Activated T-cell treated with anti-CD3 and anti-CD28 coated beads, Interleukin-2, amount 50 U/mL, for 24 hours (primary cell): ENCODE data around the gene KIF14.
A peak's percentile ranks its signal among the peaks of the same experiment; 100 is the strongest.

Experiments used
- DNase-seq: peaks from one replicate; pipeline ENCODE4 v3.0.0-alpha.2; 2020
- H3K27ac Mint-ChIP-seq: 2 replicates; pipeline ENCODE4 v1.8.0; 2020; ENCODE audit warnings: mild to moderate bottlenecking, mixed read lengths
- H3K27me3 Mint-ChIP-seq: 2 replicates; pipeline ENCODE4 v1.8.0; 2020; ENCODE audit warnings: mixed read lengths
- H3K36me3 Mint-ChIP-seq: 2 replicates; pipeline ENCODE4 v1.8.0; 2020; ENCODE audit warnings: low read depth, mixed read lengths
- H3K4me1 Mint-ChIP-seq: 2 replicates; pipeline ENCODE4 v1.8.0; 2020; ENCODE audit warnings: low read depth, mixed read lengths
- H3K4me3 Mint-ChIP-seq: 2 replicates; pipeline ENCODE4 v1.8.0; 2020; ENCODE audit warnings: mild to moderate bottlenecking, moderate library complexity, mixed read lengths
- H3K9me3 Mint-ChIP-seq: 2 replicates; pipeline ENCODE4 v1.8.0; 2020; ENCODE audit warnings: mixed read lengths

KIF14 gene, protein sequence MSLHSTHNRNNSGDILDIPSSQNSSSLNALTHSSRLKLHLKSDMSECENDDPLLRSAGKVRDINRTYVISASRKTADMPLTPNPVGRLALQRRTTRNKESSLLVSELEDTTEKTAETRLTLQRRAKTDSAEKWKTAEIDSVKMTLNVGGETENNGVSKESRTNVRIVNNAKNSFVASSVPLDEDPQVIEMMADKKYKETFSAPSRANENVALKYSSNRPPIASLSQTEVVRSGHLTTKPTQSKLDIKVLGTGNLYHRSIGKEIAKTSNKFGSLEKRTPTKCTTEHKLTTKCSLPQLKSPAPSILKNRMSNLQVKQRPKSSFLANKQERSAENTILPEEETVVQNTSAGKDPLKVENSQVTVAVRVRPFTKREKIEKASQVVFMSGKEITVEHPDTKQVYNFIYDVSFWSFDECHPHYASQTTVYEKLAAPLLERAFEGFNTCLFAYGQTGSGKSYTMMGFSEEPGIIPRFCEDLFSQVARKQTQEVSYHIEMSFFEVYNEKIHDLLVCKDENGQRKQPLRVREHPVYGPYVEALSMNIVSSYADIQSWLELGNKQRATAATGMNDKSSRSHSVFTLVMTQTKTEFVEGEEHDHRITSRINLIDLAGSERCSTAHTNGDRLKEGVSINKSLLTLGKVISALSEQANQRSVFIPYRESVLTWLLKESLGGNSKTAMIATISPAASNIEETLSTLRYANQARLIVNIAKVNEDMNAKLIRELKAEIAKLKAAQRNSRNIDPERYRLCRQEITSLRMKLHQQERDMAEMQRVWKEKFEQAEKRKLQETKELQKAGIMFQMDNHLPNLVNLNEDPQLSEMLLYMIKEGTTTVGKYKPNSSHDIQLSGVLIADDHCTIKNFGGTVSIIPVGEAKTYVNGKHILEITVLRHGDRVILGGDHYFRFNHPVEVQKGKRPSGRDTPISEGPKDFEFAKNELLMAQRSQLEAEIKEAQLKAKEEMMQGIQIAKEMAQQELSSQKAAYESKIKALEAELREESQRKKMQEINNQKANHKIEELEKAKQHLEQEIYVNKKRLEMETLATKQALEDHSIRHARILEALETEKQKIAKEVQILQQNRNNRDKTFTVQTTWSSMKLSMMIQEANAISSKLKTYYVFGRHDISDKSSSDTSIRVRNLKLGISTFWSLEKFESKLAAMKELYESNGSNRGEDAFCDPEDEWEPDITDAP (N-terminal part only)

DNA sequence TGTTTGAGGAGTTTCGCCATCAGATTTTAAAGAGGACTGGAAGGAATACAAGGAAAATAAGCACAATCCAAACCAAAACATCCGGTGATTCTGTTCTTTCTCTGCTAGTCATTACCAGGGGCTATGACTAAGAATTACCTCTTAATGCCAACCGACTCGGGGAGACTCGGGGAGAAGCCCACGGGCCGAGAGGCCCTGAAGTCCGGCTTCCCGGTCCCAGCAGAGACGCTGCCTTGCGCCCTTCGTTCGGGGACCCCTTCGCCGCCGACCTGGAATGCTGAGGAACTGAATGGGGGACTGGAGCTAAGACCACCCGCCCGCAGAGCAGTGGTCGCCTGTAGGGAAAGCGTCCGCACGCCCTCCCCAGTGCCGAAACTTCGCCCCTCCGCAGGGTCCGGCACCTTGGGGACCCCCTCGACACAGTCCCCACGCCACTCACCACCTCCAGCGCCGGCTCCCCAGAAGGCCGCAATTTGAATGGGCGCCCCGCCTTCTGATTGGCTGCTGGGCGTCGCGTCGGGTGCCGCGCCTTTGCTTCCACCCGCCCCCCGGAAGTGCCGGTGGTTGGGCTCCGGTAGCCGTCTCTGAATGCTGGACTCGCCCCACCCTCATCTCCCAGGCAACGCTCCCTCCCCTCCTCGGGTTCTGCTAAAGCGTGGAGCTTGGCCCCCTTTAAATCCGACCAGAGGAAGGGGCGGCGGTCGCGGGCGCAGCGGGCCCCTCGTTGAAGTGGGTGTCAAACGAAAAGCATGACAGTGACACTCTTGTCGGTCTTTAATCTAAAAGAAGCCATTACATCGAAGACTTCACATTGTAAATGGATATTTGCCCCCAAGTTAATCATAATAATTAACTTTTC is at the start of gene KIF14:
KIF14 (minus strand) TSS at position 479 of the 859 bp plus-strand sequence. CDS start 2,028 bp downstream, outside the sequence.
- peaks cover 2% of the 10 kb centered on the region for H3K36me3 Mint-ChIP-seq
- H3K27ac Mint-ChIP-seq, result peak within 1 kb of the TSS; percentile 90
- peaks cover 32% of the 10 kb centered on the region for H3K4me1 Mint-ChIP-seq
- peak within 1 kb of the TSS; percentile 87 for H3K4me3 Mint-ChIP-seq
- H3K9me3 Mint-ChIP-seq, result no peaks in the 10 kb centered on the region
- H3K27me3 Mint-ChIP-seq, result no peaks in the 10 kb centered on the region
- DNase-seq, result peak; percentile 90

- peaks cover 24% of the 10 kb centered on the region for H3K36me3 Mint-ChIP-seq
- H3K4me1 Mint-ChIP-seq, result peaks cover 47% of the 10 kb centered on the region
- peak; percentile 95 for DNase-seq
- no peaks in the 10 kb centered on the region for H3K27me3 Mint-ChIP-seq
- peak within 1 kb of the TSS; percentile 99 for H3K4me3 Mint-ChIP-seq
- H3K27ac Mint-ChIP-seq, result peak within 1 kb of the TSS; percentile 99
- no peaks in the 10 kb centered on the region for H3K9me3 Mint-ChIP-seq
These were observed 49.0 kb upstream of the KIF14 start, which contains the start of gene DDX59 for GRCh38 chr1:200669314-200670241. TSS of gene DDX59 (minus strand) at chr1:200669907. CDS start at chr1:200666740, 3,167 bp downstream.

DNA sequence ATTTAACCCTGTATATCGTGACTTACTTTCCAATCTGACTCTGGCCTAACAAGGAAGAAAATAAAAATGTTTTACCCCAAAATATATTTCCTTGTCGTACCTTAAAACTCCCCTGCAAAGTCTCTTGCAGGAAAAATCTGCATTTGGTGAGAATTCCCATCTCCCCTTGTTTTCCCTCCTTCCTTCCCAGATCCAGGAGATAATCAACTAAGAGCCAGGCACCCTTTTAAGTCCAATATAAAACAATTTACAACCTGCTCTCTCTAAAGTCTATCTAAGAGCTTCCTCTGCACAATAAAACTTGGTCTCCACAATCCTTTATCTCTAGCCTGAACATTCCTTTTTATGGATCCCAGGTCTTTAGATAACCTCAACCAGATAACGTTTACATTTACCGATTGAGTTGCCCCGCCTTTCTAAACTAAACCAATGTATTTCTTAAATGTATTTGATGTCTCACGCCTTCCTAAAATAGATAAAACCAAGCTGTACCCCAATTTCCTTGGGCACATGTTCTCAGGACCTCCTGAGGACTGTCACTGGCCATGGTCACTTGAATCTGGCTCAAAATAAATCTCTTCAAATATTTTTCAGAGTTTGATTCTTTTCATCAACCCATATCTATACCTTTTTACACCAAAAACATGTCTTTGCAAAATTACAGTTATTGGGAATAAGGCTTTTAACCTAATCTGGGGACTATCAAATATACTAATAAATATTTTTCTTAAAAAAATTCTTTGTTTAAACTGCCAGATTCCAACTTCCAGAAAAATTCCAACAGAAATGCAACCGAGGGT is 48.2 kb upstream of the KIF14 start:
- DNase-seq, result no peak
- H3K36me3 Mint-ChIP-seq, result peaks cover 33% of the 10 kb centered on the region

GRCh38 chr1:200666309-200666708 is 45.8 kb upstream of the KIF14 start:
- no peak for DNase-seq
- H3K4me3 Mint-ChIP-seq, result no peak overlapping the region
- H3K36me3 Mint-ChIP-seq, result peaks cover 55% of the 10 kb centered on the region
- H3K9me3 Mint-ChIP-seq, result no peaks in the 10 kb centered on the region
- H3K27ac Mint-ChIP-seq, result peak overlapping the region; percentile 39
- H3K27me3 Mint-ChIP-seq, result no peaks in the 10 kb centered on the region
- peaks cover 61% of the 10 kb centered on the region for H3K4me1 Mint-ChIP-seq

More for the DNA sequence above, 48.2 kb upstream of the KIF14 start:
- H3K4me1 Mint-ChIP-seq, result peaks cover 50% of the 10 kb centered on the region
- no peaks in the 10 kb centered on the region for H3K9me3 Mint-ChIP-seq
- H3K4me3 Mint-ChIP-seq, result peak overlapping the region; percentile 99
- H3K27me3 Mint-ChIP-seq, result no peaks in the 10 kb centered on the region
- H3K27ac Mint-ChIP-seq, result peak overlapping the region; percentile 94

- H3K27me3 Mint-ChIP-seq, result no peaks in the 10 kb centered on the region
- H3K4me1 Mint-ChIP-seq, result peaks cover 57% of the 10 kb centered on the region
- no peaks in the 10 kb centered on the region for H3K9me3 Mint-ChIP-seq
- peaks cover 58% of the 10 kb centered on the region for H3K36me3 Mint-ChIP-seq
- no peak for DNase-seq
- peak overlapping the region; percentile 39 for H3K27ac Mint-ChIP-seq
- no peak overlapping the region for H3K4me3 Mint-ChIP-seq
These were observed 45.3 kb upstream of the KIF14 start for GRCh38 chr1:200665861-200666260.

GRCh38 chr1:200660719-200661118 is 40.2 kb upstream of the KIF14 start:
- DNase-seq, result no peak
- H3K27ac Mint-ChIP-seq, result no peak overlapping the region
- H3K4me1 Mint-ChIP-seq, result peaks cover 33% of the 10 kb centered on the region
- H3K36me3 Mint-ChIP-seq, result peaks cover 90% of the 10 kb centered on the region
- H3K4me3 Mint-ChIP-seq, result no peak overlapping the region
- H3K27me3 Mint-ChIP-seq, result no peaks in the 10 kb centered on the region
- H3K9me3 Mint-ChIP-seq, result no peaks in the 10 kb centered on the region

DNA sequence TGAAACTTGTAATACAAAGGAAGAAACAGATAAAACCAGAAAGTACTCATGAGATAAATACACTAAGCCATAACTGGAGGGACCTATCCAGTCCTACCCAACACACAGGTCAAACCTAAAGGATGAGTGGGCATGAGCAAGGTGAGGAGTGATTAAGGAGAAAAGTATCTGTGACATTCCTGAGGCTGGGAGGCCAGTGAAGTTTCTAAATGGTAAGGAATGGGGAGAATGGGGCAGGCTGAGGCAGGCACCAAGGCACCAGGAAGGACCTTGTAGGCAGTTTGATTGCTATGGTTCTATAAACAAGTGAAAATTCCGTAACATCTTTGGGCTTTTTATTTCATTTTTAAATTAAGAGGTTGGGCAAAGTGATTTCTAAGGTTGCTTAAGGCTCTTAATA is 38.7 kb upstream of the KIF14 start:
- H3K36me3 Mint-ChIP-seq, result peaks cover 91% of the 10 kb centered on the region
- no peak overlapping the region for H3K4me3 Mint-ChIP-seq
- H3K4me1 Mint-ChIP-seq, result peaks cover 33% of the 10 kb centered on the region
- H3K9me3 Mint-ChIP-seq, result no peaks in the 10 kb centered on the region
- no peak overlapping the region for H3K27ac Mint-ChIP-seq
- H3K27me3 Mint-ChIP-seq, result no peaks in the 10 kb centered on the region
- no peak for DNase-seq

DNA sequence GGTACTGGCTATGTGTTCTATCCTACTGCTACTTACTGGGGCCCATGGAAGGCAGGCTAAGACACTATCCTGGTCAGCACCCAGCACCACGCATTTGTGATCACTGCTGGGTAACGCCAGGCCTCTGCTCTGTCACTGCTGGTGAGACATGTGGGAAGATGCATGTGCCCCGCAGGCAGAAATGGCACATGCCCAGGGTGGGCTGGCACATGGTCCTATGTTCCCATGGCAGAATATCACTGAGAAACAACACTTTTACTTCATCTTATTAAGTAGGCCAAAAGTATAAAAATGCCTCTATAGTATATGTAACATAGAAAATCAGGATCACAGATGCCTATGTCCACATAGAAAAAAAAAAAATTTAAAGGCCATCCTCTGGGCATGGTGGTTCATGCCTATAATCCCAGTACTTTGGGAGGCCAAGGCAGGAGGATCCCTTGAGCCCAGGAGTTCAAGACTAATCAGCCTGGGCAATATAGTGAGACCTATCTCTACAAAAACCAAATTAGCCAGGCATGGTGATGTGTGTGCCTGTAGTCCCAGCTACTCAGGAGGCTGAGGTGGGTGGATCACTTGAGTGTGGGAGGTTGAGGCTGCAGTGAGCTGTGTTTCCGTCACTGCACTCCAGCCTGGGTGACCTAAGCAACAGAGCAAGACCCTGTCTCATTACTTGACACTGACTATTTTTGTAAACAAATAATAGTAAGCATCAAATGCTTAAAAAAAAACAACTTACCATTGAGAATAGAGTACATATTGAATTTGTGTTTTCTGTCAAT is 37.7 kb upstream of the KIF14 start:
- Mint-ChIP-seq H3K4me1 (peaks cover 32% of the 10 kb centered on the region), H3K27me3 (no peaks in the 10 kb centered on the region), H3K4me3 (no peak overlapping the region), H3K9me3 (no peaks in the 10 kb centered on the region), H3K27ac (peak overlapping the region; percentile 4), H3K36me3 (peaks cover 89% of the 10 kb centered on the region)
- no peak for DNase-seq

GRCh38 chr1:200654660-200655059 is 34.1 kb upstream of the KIF14 start:
- H3K36me3 Mint-ChIP-seq, result peaks cover 71% of the 10 kb centered on the region

DNA sequence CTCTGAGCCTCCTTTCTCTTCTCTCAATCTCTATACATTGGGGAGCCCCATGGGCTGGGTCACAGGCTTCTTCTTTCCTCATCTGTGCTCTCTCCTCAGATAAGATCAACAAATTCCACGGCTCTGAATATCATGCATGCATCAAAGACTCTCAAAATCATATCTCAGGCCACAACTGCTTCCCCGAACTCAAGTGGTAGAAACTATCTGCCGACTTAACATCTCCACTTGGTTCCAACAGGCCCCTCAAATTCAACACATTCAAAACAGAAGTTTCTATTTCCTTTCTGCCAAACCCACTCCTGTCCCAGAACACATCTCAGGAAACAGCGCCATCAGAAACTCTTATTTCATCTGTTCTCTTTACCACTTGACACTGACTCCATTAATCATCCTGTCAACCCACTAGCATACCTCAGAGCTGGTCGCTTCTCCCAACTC is 32.5 kb upstream of the KIF14 start:
- H3K4me3 Mint-ChIP-seq, result no peak overlapping the region
- no peaks in the 10 kb centered on the region for H3K9me3 Mint-ChIP-seq
- peak overlapping the region; percentile 86 for H3K27ac Mint-ChIP-seq
- H3K27me3 Mint-ChIP-seq, result no peaks in the 10 kb centered on the region
- no peak for DNase-seq
- peaks cover 65% of the 10 kb centered on the region for H3K36me3 Mint-ChIP-seq
- peaks cover 27% of the 10 kb centered on the region for H3K4me1 Mint-ChIP-seq

More at GRCh38 chr1:200654660-200655059, 34.1 kb upstream of the KIF14 start:
- DNase-seq, result no peak
- peaks cover 27% of the 10 kb centered on the region for H3K4me1 Mint-ChIP-seq
- H3K27ac Mint-ChIP-seq, result peak overlapping the region; percentile 6
- H3K4me3 Mint-ChIP-seq, result no peak overlapping the region
- H3K27me3 Mint-ChIP-seq, result no peaks in the 10 kb centered on the region
- no peaks in the 10 kb centered on the region for H3K9me3 Mint-ChIP-seq

GRCh38 chr1:200652378-200652777 is 31.8 kb upstream of the KIF14 start:
- peaks cover 61% of the 10 kb centered on the region for H3K36me3 Mint-ChIP-seq
- H3K27ac Mint-ChIP-seq, result no peak overlapping the region
- no peak for DNase-seq
- no peak overlapping the region for H3K4me3 Mint-ChIP-seq
- H3K4me1 Mint-ChIP-seq, result peaks cover 27% of the 10 kb centered on the region
- H3K27me3 Mint-ChIP-seq, result no peaks in the 10 kb centered on the region
- H3K9me3 Mint-ChIP-seq, result no peaks in the 10 kb centered on the region
